IMR-90 (cell line): ENCODE data around the gene CATSPER4. TPM values are rescaled to one million over a fixed set of nuclear protein-coding genes. Genes with fewer than 3 reads are reported as not detected.

Source experiments
- ATAC-seq: fragments of 200-7000 bp; cut with Tn5 transposase; 2 replicates; pipeline ENCODE4 v1.9.1; 2020; ENCODE audit warnings: low read depth, mild to moderate bottlenecking, moderate library complexity
- BruUV-seq: library from RNA; stranded (reverse); fragments of 400-500 nt; replicated peaks from 2 replicates; lab custom pipeline; 2021; lab: Mats Ljungman, UMichigan
- CTCF ChIA-PET: fragments of 300-600 bp; formaldehyde crosslinking; extraction: SDS; loops from one replicate; lab custom pipeline; 2021; ENCODE audit warnings: antibody characterized with exemption; lab: Yijun Ruan, JAX
- POLR2A ChIA-PET: fragments of 300-600 bp; sonication (Branson Sonifier 250); formaldehyde crosslinking; loops from one replicate; lab custom pipeline; 2022; ENCODE audit warnings: antibody characterized with exemption; ENCODE audit not compliant: unreplicated experiment; lab: Charles Lee
- DNase-seq: peaks from one replicate; pipeline ENCODE4 v3.0.0; 2013
- H2AFZ ChIP-seq: replicated peaks from 2 replicates; pipeline ENCODE3; 2013; ENCODE audit warnings: low read length, mild to moderate bottlenecking; ENCODE audit not compliant: poor library complexity
- H2AK5ac ChIP-seq: 2 replicates; pipeline ENCODE4 v1.6.1; 2013; ENCODE audit warnings: low read depth, low read length, inconsistent platforms
- H2AK9ac ChIP-seq: replicated peaks from 2 replicates; pipeline ENCODE3; 2013; ENCODE audit warnings: mild to moderate bottlenecking, low read depth, low read length, moderate library complexity; ENCODE audit not compliant: poor library complexity
- H2BK120ac ChIP-seq: 2 replicates; pipeline ENCODE4 v1.6.1; 2013; ENCODE audit warnings: low read depth, low read length, inconsistent platforms
- H2BK15ac ChIP-seq: 3 replicates; pipeline ENCODE4 v1.6.1; 2013; ENCODE audit warnings: low read depth, low read length, inconsistent platforms
- H2BK20ac ChIP-seq: 2 replicates; pipeline ENCODE4 v1.6.1; 2013; ENCODE audit warnings: low read depth, mild to moderate bottlenecking, inconsistent platforms, low read length, moderate library complexity
- H2BK5ac ChIP-seq: 2 replicates; pipeline ENCODE4 v1.6.1; 2013; ENCODE audit warnings: mild to moderate bottlenecking, low read depth, low read length, inconsistent platforms; ENCODE audit not compliant: poor library complexity, severe bottlenecking
- H3K14ac ChIP-seq: replicated peaks from 2 replicates; pipeline ENCODE4 v1.6.1; 2013; ENCODE audit warnings: low read depth, low read length, inconsistent platforms
- H3K18ac ChIP-seq: 2 replicates; pipeline ENCODE4 v1.6.1; 2013; ENCODE audit warnings: low read depth, low read length, control low read depth
- H3K23ac ChIP-seq: 2 replicates; pipeline ENCODE4 v1.6.1; 2013; ENCODE audit warnings: low read depth, low read length, inconsistent platforms
- H3K27ac ChIP-seq: 2 replicates; pipeline ENCODE4 v1.5.1; 2013; ENCODE audit warnings: mild to moderate bottlenecking, control low read depth, low read length; ENCODE audit not compliant: insufficient read depth
- H3K27me3 ChIP-seq: 2 replicates; pipeline ENCODE4 v1.6.1; 2013; ENCODE audit warnings: low read length; ENCODE audit not compliant: control insufficient read depth, insufficient read depth
- H3K36me3 ChIP-seq: 2 replicates; pipeline ENCODE4 v1.6.1; 2013; ENCODE audit warnings: low read length, mixed read lengths; ENCODE audit not compliant: control insufficient read depth, insufficient read depth
- H3K4ac ChIP-seq: 2 replicates; pipeline ENCODE4 v1.6.1; 2013; ENCODE audit warnings: low read depth, low read length, inconsistent platforms
- H3K4me1 ChIP-seq: 2 replicates; pipeline ENCODE4 v1.6.1; 2013; ENCODE audit warnings: low read length, mixed read lengths; ENCODE audit not compliant: control insufficient read depth, insufficient read depth
- H3K4me2 ChIP-seq: 2 replicates; pipeline ENCODE4 v1.6.1; 2013; ENCODE audit warnings: low read depth, mild to moderate bottlenecking, control low read depth, low read length, moderate library complexity
- H3K4me3 ChIP-seq: 2 replicates; pipeline ENCODE4 v1.5.1; 2013; ENCODE audit warnings: low read depth, mild to moderate bottlenecking, control low read depth, low read length, moderate library complexity; ENCODE audit not compliant: insufficient read depth
- H3K56ac ChIP-seq: 2 replicates; pipeline ENCODE4 v1.6.1; 2013; ENCODE audit warnings: low read length, inconsistent platforms; ENCODE audit not compliant: insufficient read depth; ENCODE audit errors: extremely low read depth
- H3K79me1 ChIP-seq, 2 experiments: 2 replicates each; pipeline ENCODE4 v1.6.1; 2013; ENCODE audit warnings: low read length in 2 of 2, inconsistent platforms in 1 of 2, low read depth in 1 of 2
- H3K9ac ChIP-seq: 2 replicates; pipeline ENCODE4 v1.6.1; 2013; ENCODE audit warnings: low read depth, low read length, control low read depth
- H3K9me1 ChIP-seq: 2 replicates; pipeline ENCODE4 v1.6.1; 2013; ENCODE audit warnings: low read length, inconsistent platforms; ENCODE audit not compliant: insufficient read depth
- H3K9me3 ChIP-seq: 2 replicates; pipeline ENCODE4 v1.6.1; 2013; ENCODE audit warnings: low read length; ENCODE audit not compliant: control insufficient read depth, insufficient read depth
- H4K20me1 ChIP-seq: 2 replicates; pipeline ENCODE4 v1.6.1; 2013; ENCODE audit warnings: low read length, inconsistent platforms; ENCODE audit not compliant: insufficient read depth
- H4K5ac ChIP-seq: 2 replicates; pipeline ENCODE4 v1.6.1; 2013; ENCODE audit warnings: mild to moderate bottlenecking, low read depth, low read length, control low read depth
- H4K8ac ChIP-seq, 2 experiments: 2 replicates each; pipeline ENCODE4 v1.6.1; 2013; ENCODE audit warnings: low read depth in 2 of 2, low read length in 2 of 2, control low read depth in 1 of 2, inconsistent platforms in 1 of 2
- H4K91ac ChIP-seq: 2 replicates; pipeline ENCODE4 v1.6.1; 2013; ENCODE audit warnings: low read depth, low read length, inconsistent platforms; ENCODE audit not compliant: insufficient read depth
- CEBPB ChIP-seq: IDR thresholded peaks from 2 replicates; pipeline ENCODE4 v1.6.1; 2012; ENCODE audit warnings: low read depth, low read length, improper control_type of control experiment
- NFE2L2 ChIP-seq: fragments of 150-350 bp; IDR thresholded peaks from 2 replicates; pipeline ENCODE4 v1.6.1; 2016; ENCODE audit warnings: low read depth, mild to moderate bottlenecking, low read length
- RFX5 ChIP-seq: IDR thresholded peaks from 2 replicates; pipeline ENCODE4 v1.8.0; 2012; ENCODE audit warnings: low read depth, mild to moderate bottlenecking, low read length, moderate library complexity
- WGBS, 2 experiments: methylation state at CpG; one replicate each; pipeline versions ENCODE4 v1.1.5 to v1.1.7; 2013; ENCODE audit warnings: missing lambda C conversion rate in 2 of 2; ENCODE audit not compliant: insufficient read length in 1 of 2; ENCODE audit errors: extremely low coverage in 2 of 2; 5-methylcytosine and 5-hydroxymethylcytosine counted together
- dilution Hi-C: fragments of 300-500 bp; cut with HindIII; formaldehyde crosslinking; loops from one replicate; pipeline ENCODE4 v1.14.3; 2018; ENCODE audit warnings: low sequenced_read_pairs; ENCODE audit not compliant: unreplicated experiment
- in situ Hi-C: fragments of 300-500 bp; cut with MboI; formaldehyde crosslinking; loops from 3 replicates; pipeline ENCODE4 v1.14.3; 2019; ENCODE audit warnings: low sequenced_read_pairs, inconsistent platforms, mixed read lengths
- intact Hi-C: fragments of 100-400 bp; cut with micrococcal nuclease; formaldehyde crosslinking; loops from 2 replicates; pipeline ENCODE4 v1.10.0; 2022
- polyA plus RNA-seq, 3 experiments: library from polyadenylated mRNA; depleted of rRNA; stranded (reverse); fragments of >200 nt; gene quantifications; 2 replicates each; pipeline ENCODE4 v1.2.3, GENCODE V29; 2012; ENCODE audit warnings: low replicate concordance in 1 of 3
- total RNA-seq: library from RNA; depleted of rRNA; stranded (reverse); fragments of >200 nt; gene quantifications from 2 replicates; pipeline ENCODE4 v1.2.3, GENCODE V29; 2012

The CATSPER4 gene
- total and polyA plus RNA-seq, 2 of the 4 experiments (the other 2 are of a cell fraction), result not detected

DNA sequence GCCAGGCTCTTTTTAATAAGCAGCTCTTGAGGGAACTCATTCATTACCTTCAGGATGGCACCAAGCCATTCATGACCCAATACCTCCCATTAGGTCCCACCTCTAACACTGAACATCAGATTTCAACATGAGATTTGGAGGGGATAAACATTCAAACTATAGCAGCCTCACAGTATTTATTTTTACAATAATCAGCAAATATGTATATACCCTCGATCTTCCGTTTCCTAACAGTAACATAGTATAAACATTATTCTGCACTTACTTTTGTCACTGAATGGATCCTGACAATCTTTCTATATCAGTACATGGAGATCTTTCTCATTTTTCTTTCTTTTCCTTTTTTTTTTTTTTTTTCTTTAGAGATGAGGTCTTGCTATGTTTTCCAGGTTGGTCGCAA is 5.4 kb downstream of the CATSPER4 start:
- no peak overlapping the region for H4K5ac ChIP-seq
- no peak overlapping the region for H2BK5ac ChIP-seq
- H3K23ac ChIP-seq, result no peak overlapping the region
- no peak overlapping the region for H3K27ac ChIP-seq
- no peak overlapping the region for H2BK20ac ChIP-seq
- H3K4ac ChIP-seq, result no peak overlapping the region
- dilution Hi-C loops (no loop called here), intact Hi-C loops (no loop called here), in situ Hi-C loops (no loop called here)
- ChIA-PET CTCF (no interaction called here), POLR2A (no interaction called here)
- H3K4me3 ChIP-seq, result no peak overlapping the region
- no peak for DNase-seq
- H3K27me3 ChIP-seq, result peaks cover 39% of the 10 kb centered on the region
- no TSS peak for BruUV-seq
- H2BK120ac ChIP-seq, result no peak overlapping the region
- H3K79me1 ChIP-seq, result no peaks in the 10 kb centered on the region
- no peaks in the 10 kb centered on the region for H3K36me3 ChIP-seq
- no peak overlapping the region for H3K4me2 ChIP-seq
- no peak for TF ChIP-seq CEBPB
- TF ChIP-seq NFE2L2, result no peak
- no peak for TF ChIP-seq RFX5
- ATAC-seq, result no peak
- H4K91ac ChIP-seq, result no peak overlapping the region
- no peak overlapping the region for H3K18ac ChIP-seq
- no peaks in the 10 kb centered on the region for H3K9me3 ChIP-seq
- no peaks in the 10 kb centered on the region for H3K4me1 ChIP-seq
- H3K14ac ChIP-seq, result no peak overlapping the region
- no peak overlapping the region for H4K8ac ChIP-seq
- no peak overlapping the region for H2BK15ac ChIP-seq
- no peaks in the 10 kb centered on the region for H4K20me1 ChIP-seq
- H2AK5ac ChIP-seq, result no peak overlapping the region
- H2AK9ac ChIP-seq, result no peak overlapping the region
- no CpG with 5 or more reads among the region's 3 CpGs for WGBS, 2 experiments
- H3K9me1 ChIP-seq, result no peaks in the 10 kb centered on the region
- H3K9ac ChIP-seq, result no peak overlapping the region
- no peak overlapping the region for H3K56ac ChIP-seq
- no peak overlapping the region for H2AFZ ChIP-seq
